VCaP (cell line): ENCODE data around the gene RGS17.

Source experiments
- H3K27ac ChIP-seq: fragments of 450-650 bp; 2 replicates; pipeline ENCODE4 v1.5.1; 2017
- CTCF ChIP-seq: fragments of 450-650 bp; conservative IDR thresholded peaks from 2 replicates; pipeline ENCODE4 v1.5.1; 2017; ENCODE audit warnings: mild to moderate bottlenecking, moderate library complexity

Gene RGS17

DNA sequence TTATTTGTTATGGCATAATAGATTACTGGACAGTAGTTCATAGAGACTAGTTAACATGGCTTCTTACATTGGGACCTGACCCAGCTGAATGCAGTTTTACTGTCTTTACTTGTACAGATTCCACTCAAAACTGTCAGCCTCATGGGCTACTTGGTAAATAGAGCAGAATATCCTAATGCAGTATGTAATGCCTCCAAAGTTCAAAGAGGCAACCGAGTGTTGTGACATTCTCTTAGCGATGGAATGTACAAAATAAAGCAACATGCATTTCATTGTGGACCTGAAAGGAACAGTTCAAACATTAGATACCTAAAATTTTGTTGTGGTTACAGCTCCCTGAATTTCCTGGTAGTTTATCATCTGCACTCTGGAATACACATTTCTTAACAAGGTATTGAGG, 29.1 kb upstream of the RGS17 start:
- TF ChIP-seq CTCF, result no peak
- H3K27ac ChIP-seq, result no peak overlapping the region

DNA sequence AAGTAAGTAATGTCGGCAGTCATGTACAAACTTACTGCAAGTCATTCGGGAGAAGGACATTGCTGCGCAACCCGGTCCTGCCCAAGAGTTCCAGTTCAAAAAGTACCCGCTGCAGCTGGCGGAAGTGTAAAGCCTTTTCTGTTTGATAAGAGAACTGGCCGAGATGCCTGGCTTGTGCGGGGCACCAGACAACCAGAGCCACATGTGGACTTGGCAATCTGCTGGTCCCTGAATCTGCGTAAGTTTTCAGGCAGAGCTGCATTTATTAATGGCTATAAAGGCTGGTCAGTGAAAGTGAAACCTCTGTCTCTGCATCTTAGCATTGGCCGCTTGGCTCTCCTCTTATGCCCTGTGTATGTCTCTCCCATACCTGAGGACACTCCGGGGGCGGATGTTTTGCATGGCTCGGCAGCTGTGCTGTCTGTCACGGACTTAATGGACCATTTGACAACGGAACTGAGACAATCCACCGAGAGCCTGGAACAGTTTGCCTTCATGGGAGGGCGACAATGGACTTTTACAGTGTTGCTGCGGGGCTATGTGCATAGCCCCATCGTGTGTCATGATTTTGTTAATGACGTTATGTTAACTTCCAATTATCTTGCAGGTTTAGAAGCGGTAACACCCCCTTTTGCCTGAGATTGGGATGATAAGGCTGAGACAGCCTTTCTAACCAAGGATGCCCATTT, 19.8 kb upstream of the RGS17 start:
- H3K27ac ChIP-seq, result peak overlapping the region; percentile 58
- 0 out of 2 replicates have a peak, but pooled peaks have one; percentile 13 for TF ChIP-seq CTCF

GRCh38 chr6:153150371-153150751, 19.3 kb upstream of the RGS17 start:
- TF ChIP-seq CTCF, result no peak
- peak overlapping the region; percentile 58 for H3K27ac ChIP-seq

- no peak for TF ChIP-seq CTCF
- H3K27ac ChIP-seq, result peak overlapping the region; percentile 58
Measured at GRCh38 chr6:153149891-153150290, 18.8 kb upstream of the RGS17 start.

- no peak overlapping the region for H3K27ac ChIP-seq
- no peak for TF ChIP-seq CTCF
Measured at GRCh38 chr6:153146413-153146812, 15.3 kb upstream of the RGS17 start.

DNA sequence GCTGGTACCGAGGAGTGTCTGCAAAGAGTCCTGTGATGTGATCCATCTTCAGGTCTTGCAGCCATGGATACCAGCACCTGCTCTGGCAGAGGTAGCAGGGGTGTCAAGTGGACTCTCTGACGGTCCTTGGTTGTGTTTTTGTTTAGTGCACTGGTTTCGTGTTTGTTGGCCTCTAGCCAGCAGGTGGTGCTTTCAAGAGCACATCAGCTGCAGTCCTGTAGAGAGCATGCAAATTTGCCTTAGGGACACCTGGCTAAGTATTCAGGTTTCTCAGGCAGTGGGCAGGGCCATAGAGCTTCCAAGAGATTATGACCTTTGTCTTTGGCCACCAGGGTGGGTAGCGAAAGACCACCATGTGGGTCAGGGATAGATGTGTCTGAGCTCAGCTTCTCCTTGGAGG, 14.5 kb upstream of the RGS17 start:
- H3K27ac ChIP-seq, result no peak overlapping the region
- TF ChIP-seq CTCF, result no peak

DNA sequence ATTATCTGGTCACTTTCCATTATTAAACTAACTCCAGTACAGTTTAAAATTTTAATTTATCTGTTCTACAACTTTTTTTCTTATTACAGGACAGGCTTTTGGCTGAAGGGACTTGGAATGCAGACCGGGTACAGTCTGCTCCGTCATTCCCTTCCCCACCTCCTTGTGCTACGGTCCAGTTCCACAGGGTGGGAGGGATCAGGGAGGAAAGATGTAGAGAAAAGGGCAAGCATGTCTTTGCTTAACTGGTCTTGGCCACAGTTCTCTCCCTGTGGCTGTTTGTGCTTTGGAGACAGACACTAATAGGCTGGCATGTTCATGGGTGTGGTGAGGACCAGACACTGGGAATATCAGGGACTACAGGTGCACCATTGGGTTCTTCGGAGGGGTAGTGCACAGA, 12.1 kb upstream of the RGS17 start:
- H3K27ac ChIP-seq, result no peak overlapping the region
- no peak for TF ChIP-seq CTCF
